Lung microvascular endothelial cell (primary cell): ENCODE results near the gene CXXC5. TPM values are rescaled to one million over a fixed set of nuclear protein-coding genes. Genes with fewer than 3 reads are reported as not detected.
A peak's percentile ranks its signal among the peaks of the same experiment; 100 is the strongest.
"Not testable (repeated sequence)": the region's sequence is repeated elsewhere in the genome, so short reads cannot be mapped to it uniquely, and the experiment has no call there.

ENCODE experiments used
- DNase-seq, 2 donors: peaks; one replicate each; pipeline versions ENCODE4 v3.0.0 to v3.0.0-alpha.2; 2010; ENCODE audit warnings: low read depth in 2 of 2
- total RNA-seq: library from RNA; depleted of rRNA; stranded (reverse); fragments of >200 nt; gene quantifications from 2 replicates; pipeline ENCODE4 v1.2.1, GENCODE V29; 2014

CXXC5 gene
- 20.7 and 39.1 TPM in 2 replicates for total RNA-seq

DNA sequence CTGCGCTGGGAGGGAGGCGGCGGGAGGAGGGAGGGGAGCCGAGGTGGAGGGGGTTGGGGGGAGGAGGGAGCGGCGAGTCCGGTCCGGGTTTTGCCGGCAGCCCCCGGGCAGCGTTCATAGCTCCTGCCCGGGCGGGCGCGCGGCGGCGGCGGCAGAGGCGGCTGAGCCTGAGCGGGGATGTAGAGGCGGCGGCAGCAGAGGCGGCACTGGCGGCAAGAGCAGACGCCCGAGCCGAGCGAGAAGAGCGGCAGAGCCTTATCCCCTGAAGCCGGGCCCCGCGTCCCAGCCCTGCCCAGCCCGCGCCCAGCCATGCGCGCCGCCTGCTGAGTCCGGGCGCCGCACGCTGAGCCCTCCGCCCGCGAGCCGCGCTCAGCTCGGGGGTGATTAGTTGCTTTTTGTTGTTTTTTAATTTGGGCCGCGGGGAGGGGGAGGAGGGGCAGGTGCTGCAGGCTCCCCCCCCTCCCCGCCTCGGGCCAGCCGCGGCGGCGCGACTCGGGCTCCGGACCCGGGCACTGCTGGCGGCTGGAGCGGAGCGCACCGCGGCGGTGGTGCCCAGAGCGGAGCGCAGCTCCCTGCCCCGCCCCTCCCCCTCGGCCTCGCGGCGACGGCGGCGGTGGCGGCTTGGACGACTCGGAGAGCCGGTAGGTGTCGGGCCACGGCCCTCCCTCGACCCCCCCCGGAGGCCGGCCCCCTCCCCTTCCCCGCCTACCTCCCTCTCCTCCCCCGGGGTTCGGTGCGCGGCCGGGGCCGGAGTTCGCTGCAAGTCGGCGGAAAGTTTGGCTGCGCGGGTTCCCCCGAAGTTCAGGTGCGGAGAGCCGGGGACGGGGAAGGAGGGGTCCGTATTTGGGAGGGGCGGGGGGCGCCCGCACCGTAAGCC lies at the start of gene CXXC5:
TSS of gene CXXC5 (plus strand) at position 145 of the 877 bp plus-strand sequence. CDS start 32,175 bp downstream, outside the sequence.
- peak; percentile 87 to 91 for DNase-seq

DNA sequence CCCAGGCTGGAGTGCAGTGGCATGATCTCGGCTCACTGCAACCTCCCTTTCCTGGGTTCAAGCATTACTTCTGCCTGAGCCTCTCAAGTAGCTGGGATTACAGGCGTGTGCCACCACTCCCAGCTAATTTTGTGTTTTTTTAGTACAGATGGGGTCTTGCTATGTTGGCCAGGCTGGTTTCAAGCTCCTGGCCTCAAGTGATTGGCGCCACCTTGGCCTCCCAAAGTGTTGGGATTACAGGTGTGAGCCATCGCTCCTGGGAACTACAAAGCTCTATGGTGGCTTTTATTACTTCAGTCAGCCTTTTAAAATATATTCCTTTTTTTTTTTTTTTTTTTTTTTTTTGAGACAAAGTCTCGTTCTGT lies 49.6 kb upstream of the CXXC5 start:
- not testable (repeated sequence) for DNase-seq

DNA sequence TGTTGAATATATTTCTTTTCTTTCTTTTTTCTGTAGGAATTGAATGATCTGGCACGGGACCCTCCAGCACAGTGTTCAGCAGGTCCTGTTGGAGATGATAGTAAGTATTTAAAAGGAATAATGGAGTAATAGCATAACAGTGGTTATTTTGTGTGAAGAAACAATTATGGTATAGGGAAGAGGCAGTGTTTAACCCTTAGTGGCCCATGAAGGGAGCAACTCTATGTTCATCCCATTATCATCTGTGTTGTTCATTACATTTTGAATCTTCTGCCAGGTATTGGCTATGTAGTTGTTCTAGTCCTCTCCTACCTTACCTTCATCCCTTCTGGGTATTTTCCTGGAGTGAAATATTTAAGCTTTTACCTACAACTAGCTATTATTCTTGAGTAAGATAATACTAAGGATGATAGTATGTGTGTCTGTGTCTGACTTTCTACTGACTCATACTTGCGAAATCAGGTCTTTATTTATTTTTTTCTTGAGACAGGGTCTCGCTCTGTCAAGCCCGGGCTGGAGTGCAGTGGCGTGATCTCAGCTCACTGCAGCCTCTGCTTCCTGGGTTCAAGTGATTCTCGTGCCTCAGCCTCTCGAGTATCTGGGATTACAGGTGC lies 47.7 kb upstream of the CXXC5 start:
- peak in 1 of 2 donors; percentile 9 for DNase-seq

DNA sequence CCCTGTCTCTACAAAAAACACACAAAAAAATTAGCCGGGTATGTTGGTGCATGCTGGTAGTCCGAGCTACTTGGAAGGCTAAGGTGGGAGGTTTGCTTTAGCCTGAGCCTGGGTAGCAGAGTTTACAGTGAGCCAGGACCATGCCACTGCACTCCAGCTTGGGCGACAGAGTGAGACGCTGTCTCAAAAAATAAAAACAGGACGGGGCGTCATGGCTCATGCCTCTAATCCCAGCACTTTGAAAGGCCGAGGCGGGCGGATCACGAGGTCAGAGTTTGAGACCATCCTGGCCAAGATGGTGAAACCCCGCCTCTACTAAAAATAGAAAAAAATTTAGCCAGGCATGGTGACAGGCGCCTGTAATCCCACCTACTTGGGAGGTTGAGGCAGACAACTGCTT lies 46.7 kb upstream of the CXXC5 start:
- no peak for DNase-seq

DNA sequence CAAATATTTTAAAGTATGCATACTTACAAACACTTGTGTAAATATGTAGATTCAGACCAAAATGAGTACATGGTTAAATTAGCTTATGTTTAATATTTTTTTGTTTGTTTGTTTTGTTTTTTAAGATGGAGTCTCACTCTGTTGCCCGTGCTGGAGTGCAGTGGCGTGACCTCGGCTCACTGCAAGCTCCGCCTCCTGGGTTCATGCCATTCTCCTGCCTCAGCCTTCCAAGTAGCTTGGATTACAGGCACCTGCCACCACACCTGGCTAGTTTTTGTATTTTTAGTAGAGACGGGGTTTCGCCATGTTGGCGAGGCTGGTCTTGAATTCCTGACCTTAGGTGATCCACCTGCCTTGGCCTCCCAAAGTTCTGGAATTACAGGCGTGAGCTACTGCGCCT lies 46.2 kb upstream of the CXXC5 start:
- not testable (repeated sequence) for DNase-seq

DNA sequence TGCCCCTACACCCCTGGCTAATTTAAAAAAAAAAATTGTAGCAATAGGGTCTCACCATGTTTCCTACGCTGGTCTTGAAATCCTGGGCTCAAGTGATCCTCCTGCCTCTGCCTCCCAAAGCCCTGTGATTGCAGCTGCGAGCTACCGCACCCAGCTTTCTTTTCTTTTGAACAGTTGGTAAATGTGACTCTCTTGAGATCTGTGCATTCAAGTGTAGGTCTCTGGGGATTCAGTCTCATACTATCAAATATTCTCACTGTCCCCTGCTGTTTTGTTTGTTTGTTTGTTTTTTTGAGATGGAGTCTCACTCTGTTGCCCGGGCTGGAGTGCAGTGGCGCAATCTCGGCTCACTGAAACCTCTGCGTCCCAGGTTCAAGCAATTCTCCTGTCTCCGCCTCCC lies 42.3 kb upstream of the CXXC5 start:
- no peak for DNase-seq

DNA sequence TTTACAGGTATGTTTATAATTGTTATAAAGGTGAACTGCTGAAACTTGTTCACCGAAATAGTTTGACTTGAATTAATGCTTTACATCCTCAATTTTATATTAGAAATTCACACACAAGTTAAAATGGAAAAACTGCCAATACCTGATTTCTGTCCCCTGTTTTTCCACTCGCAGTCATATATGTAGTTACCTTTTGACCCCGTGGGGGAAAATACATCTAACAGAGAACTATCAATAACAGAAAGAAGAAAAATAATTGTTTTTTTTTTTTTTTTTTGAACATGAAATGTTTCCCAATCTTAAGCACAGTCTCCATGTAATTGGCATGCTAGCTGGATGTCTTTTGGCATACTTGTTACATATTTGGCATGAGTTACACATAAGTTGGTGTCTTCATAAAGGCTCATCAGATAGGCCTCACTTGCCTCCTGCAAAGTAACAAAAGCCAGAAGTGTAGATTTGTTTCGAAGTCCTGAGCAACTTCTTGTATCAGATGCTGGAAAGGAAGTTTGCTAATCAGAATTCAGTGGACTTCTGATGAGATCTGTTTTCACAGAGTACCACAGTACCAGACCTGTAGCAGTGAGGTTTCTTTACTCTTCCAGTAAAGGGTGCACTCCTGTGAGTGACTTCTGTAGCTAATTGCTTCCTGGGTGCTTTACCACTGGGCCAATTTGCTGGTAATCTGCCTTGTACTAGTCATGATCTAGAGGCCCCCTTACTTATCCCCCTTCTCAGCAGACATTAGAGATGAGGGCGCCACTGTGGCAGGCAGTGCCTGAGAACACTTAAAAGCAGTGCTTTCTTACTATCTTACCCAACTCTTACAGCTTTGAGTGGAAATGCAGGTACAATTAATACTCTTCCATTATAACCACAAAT lies 36.2 kb upstream of the CXXC5 start:
- DNase-seq, result no peak

DNA sequence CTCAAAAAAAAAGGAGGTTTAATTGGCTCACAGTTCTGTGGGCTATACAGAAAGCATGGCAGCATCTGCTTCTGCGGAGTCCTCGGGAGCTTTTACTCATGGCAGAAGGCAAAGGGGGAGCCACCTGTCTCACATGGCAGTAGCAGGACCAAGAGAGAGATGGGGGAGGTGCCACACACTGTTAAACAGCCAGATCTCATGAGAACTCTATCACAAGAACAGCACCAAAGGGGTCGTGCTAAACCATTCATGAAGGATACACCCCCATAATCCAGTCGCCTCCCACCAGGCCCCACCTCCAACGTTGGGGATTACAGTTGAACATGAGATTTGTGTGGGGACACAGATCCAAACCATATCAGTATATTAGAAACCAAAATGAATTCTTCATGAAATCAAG lies 28.3 kb upstream of the CXXC5 start:
- DNase-seq, result no peak

DNA sequence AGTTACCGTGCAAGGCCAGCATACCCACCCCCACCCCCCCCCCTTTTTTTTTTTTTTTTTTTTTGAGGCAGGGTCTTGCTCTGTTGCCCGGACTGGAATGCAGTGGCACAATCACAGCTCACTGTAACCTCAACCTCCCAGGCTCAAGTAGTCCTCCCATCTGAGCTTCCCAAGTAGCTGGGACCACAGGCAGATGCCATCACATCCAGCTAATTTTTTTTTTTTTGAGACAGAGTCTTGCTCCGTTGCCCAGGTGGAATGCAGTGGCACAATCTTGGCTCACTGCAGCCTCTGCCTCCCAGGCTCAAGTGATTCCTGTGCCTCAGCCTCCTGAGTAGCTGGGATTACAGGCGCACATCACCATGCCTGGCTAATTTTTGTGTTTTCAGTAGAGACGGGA lies 22.8 kb upstream of the CXXC5 start:
- DNase-seq, result not testable (repeated sequence)

DNA sequence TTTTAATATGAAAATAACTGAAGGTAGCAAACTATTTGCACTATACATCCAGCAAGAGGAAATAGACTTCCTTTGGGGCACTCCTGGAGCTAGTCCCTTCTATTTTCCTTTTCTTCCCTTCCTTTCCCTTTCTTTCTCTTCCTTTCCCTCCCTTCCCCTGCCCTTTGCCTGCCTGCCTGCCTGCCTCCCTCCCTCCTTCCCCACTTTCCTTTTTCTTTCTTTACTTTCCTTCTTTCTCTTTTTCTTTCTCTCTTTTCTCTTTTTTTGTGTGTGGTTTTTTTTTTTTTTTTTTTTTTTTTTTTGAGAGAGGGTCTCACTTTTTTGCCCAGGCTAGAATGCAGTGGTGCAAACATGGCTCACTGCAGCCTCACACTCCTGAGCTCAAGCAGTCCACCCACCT lies 17.3 kb upstream of the CXXC5 start:
- DNase-seq, result no peak

DNA sequence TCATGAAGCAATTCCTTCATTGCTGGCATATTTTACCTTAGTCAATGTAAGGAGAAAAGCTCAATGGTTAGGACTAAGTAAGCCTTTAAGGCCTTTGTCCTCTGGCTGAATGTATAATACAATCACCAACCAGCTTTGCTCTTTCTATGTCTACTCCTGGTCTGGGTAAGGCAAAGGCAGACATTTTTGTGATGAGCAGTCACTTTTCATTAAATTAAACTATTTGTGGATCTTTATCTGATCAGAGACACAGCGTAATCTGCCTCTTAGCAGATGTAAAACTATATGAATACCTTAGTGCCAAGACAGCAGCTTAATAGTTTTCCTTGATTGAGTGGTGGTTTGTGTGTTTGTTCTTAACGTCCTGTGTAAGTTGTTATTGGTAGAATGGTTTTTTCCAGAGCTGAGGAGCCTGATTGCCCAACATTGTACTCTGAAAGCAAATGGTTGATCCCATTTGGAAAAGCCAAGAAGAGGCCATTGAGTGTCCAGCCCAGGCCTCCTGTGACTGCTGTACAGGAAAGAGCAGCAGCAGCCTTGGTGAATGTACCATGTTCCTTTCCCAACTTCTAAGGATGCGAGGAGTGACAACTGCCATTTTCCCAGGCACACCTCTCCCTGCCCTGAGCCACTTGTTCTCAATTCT lies 16.5 kb upstream of the CXXC5 start:
- no peak for DNase-seq

DNA sequence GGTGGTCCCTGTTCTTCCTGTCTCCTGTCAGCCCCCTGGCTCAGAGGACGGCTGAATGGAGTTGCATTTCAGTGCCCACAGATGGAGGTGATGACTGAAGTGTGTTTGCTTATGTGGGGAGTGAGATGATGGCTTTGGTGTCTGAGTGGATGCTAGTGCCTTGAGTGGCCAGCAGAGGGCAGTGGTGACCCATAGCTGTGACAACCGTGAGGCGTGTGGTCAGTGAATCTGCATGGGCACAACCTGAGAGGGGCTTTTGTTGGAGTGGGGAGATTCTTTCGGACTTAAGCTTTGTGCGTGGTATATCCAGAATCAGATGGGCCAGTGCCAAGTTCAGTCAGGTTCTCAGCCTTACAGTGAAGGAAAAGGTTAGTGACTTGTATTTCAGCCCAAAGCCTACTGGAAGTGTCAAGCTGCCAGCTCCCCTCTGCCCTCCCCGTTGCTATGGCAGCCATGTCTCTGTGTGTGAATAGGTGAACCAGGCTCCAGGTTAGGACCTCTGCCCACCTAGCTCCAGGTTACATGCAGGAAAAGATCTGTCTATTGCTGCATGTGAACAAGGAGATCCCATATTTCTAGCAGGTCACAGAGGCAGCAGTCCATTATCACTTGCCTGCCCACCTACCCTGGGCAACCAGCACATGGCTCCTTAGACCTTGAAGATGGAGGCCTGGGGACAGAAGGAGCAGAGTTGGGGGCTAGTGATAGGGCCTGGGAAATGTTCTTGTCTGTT lies 14.7 kb upstream of the CXXC5 start:
- DNase-seq, result peak; percentile 79 to 91

DNA sequence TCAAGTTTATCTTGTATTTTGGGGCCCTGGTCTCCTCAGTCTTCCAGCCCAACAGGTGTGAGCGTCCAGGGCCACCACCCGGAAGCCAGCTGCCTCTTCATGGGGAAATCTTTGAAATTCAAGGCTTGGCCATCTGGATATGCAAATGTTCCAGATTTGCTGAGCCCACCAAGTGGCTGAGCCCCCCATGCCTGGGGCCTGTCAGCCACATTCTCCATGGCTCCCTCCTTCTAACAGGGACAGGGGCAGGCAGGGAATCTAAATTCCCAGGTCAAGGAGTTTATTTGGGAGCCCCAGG lies 14.2 kb upstream of the CXXC5 start:
- no peak for DNase-seq

DNA sequence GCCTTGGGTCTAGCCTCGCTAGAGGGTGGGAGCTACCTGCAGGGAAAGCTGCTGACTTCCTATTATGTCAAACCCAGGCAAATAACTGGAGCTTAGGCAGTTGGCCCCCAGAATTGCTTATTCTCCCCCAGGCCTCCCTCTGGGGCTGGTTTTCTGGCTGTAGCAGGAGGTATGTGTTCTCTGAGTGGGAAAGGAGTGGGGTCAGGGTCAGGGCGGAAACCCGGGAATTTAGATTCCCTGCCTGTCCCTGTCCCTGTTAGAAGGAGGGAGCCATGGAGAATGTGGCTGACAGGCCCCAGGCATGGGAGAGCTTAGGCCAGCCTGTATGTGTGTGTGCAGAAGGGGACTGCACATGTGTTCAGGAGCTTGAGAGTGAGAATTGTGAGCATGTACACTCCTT lies 13.6 kb upstream of the CXXC5 start:
- no peak for DNase-seq

DNA sequence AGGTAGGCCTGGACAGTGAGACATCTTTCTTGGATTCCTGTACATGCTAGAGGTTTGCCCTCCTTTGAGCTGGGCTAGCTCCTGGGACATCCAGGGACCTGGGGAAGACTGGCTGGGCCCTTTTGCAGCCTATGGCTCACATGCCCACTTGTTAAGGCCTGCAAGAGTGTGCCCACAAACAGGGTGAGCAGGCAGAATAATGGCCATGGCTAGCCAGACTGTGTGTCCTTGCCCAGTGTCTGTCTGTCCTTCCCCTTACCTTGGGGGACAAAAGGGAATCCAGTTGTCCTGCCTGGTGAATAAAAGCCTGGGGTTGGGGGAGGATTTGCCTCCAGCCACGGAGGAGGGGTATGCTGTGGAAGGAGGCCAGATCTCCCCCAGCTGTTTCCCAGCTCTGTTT lies 13.0 kb upstream of the CXXC5 start:
- DNase-seq, result no peak

DNA sequence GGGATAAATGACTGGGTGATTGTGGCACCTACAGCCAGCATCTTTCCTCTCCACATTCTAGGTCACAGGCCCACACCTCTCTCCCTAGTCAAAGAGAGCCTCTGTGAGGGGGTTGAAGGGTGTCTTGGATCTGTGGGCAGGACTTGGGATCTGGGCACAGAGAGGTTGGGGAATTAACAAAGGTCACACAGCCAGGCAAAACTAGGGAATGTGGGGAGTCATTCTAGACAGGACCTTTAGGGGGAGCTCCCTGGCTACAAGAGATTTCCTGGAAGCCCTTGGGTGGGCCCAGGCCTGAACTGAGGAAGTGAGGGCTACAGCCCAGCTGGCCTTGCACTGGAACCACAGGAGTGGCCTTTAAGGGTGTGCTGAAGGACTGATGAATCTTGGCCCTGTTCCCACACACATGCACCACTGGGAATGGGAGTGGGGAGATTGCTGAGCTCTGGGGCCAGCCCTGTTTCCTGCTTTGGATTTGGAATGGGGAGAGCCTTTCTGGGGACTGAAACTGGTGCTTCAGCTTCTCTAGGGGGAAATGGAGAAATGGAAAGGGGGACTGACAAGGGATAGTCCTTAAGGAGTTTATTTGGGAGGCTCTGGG lies 12.4 kb upstream of the CXXC5 start:
- peak; percentile 82 to 84 for DNase-seq

DNA sequence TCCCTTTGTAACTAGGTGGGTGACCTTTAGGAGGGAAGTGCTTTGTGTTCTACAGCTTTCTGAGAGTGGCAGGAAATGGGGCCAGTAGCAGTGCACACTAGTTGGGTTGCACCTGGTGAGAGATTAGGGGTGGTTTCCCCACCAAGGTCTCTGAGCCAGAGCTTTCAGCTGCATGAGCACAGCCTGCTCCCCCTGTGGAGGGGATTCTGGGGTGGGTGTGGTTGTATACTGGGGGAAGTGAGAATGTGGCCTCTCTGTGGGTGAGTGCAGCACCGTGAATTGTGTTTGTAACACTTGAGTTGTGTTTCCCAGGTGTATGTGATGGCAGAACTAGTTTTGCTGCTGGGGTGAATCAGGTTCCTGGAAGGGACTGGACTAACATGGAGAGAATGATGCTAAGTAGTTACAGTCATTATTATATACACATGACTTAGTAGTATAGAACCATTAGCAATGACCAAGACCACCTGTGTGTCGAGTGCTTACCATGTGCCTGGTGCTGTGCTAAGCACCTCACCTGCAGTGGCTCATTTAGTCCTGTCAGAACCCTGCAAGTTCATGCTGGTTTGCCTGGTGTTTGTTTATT lies 11.8 kb upstream of the CXXC5 start:
- no peak for DNase-seq

DNA sequence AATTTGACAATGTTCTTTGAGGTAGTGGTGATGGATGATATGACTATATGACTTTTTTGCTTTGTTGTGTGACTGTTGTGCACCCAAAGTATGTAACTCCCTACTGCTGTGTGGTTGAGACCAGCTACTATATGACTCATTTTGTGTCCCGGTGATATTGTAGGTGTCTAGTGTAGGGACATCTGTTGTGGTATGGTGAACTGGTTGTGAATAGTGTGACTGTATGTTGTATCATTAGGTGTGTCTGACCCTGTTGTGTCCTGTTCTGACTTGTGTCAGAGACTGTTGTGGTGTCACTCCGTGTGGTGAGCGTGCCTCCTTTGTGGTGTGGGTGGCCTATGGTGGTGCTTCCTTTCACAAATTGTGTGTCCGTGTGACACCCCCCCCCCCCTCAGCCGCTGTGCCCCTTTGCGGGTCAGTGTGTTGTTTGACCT lies 11.2 kb upstream of the CXXC5 start:
- peak; percentile 32 to 45 for DNase-seq

DNA sequence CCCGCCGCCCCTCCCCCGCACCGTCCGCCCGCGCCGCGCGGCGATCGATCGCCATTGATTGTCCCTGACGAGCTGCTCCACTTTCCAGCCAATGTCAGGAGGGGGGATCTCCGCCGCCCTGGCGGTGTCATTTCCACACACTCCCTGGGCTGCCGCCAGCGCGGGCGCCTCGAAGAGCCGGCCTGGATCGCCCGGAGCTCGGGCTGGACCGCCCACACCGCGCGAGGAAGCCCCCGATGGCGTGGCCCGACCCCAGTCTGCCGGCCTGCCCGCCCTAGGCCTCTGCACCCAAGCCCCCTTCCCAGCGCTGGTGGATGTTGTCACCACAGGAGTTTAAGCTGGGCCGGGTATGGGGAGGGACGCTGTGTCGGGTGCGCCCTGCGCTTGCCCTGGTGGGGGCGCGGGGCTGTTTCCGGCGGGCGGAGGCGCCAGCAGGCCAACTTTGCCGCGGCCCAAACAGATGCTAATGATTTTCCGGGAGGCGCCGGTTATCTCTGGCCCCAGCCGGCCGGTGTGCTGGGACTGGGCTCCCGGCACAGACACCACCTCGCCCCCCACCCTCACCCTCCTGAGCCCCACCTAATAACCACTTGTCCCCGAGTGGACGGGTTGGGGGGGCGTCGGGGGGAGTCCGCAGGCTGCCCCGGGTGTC lies 10.6 kb upstream of the CXXC5 start:
- peak; percentile 76 to 86 for DNase-seq
